Measurements from ENCODE around the gene TTF1.

TTF1 gene, protein sequence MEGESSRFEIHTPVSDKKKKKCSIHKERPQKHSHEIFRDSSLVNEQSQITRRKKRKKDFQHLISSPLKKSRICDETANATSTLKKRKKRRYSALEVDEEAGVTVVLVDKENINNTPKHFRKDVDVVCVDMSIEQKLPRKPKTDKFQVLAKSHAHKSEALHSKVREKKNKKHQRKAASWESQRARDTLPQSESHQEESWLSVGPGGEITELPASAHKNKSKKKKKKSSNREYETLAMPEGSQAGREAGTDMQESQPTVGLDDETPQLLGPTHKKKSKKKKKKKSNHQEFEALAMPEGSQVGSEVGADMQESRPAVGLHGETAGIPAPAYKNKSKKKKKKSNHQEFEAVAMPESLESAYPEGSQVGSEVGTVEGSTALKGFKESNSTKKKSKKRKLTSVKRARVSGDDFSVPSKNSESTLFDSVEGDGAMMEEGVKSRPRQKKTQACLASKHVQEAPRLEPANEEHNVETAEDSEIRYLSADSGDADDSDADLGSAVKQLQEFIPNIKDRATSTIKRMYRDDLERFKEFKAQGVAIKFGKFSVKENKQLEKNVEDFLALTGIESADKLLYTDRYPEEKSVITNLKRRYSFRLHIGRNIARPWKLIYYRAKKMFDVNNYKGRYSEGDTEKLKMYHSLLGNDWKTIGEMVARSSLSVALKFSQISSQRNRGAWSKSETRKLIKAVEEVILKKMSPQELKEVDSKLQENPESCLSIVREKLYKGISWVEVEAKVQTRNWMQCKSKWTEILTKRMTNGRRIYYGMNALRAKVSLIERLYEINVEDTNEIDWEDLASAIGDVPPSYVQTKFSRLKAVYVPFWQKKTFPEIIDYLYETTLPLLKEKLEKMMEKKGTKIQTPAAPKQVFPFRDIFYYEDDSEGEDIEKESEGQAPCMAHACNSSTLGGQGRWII

DNA sequence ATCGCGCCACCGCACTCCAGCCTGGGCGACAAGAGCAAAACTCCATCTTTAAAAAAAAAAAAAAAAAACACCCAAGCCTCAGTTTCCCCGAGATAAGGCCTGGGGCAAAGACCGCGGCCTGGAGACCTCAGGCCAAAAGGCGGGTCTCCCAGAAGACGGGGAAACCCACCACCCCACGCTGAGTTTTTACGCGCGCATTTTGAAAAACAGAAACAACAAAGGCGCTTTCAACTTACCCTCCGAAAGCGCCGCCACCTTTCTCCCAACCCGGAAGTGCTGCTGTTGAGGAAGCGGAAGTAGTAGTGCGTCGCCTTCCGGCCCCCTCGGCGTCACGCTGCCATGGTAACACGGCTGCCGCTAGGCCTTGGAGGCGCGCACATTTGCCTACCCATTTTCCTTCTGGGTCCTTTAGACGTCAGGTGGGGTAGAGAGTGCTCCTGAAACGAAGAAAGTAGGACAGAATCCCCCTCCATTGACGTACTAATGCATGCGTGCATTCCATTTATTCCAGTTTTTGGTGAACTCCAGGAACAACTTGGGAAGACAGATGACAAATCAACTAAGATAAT is at the start of gene TTF1:
Gene TTF1, minus strand, starts transcription at position 287 of the 569 bp plus-strand sequence. CDS start 4,019 bp downstream, outside the sequence.
- DNase-seq = peak; percentile 90

DNA sequence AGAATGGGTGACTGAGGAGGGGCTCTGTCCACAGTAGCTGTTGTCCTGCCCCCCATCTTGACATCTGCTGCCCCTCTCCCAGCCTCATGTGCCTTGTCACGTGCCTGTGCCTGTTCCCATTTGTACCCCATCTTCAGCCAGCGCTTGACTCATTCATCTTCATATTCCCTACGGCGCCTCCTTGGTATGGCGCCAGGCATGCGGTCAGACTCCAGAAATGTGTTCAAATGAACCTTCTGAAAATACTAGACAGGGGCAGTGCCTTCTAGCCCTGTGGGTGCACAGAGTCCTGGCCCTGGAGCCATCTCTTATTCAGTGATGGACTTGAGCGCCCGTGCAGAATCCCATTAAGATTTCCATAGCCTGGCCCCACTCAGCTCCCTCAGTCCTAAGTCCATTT is 49.6 kb upstream of the TTF1 start:
- DNase-seq = no peak

DNA sequence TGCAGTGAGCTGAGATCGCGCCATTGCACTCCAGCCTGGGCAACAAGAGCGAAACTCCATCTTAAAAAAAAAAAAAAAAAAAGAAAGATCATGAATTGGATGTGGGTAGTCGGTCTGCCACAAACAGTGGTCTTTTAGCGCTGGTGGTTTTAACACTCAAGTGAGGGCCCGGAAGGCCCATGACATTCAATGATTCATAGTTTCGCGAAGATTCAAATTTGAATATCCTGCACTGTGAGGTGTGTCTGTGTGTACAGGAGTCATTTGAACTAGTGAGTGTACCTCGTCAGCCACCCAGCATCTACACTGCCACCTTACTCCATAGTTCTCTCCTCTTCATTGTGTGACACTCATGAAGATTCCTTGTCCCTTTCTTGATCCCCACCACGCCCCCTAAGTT is 44.6 kb upstream of the TTF1 start:
- no peak for DNase-seq

DNA sequence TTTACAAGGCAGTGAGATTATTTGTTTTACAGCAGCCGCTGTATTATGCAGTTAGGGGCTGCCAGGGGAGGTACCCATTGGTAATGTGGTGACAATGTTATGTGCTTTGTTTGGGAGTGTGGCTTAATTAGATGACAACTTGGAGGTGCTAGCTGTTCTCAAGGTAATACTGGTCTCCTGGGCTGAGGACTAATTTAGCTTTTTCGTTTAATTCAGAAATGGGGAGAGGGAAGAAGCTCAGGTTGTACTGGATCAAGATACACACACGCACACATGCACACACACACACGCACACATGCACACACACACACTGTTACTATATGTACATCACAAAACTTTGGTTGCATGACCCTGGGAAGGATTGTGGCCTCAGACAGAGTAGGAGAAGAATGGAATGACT is 41.3 kb upstream of the TTF1 start:
- DNase-seq = no peak

DNA sequence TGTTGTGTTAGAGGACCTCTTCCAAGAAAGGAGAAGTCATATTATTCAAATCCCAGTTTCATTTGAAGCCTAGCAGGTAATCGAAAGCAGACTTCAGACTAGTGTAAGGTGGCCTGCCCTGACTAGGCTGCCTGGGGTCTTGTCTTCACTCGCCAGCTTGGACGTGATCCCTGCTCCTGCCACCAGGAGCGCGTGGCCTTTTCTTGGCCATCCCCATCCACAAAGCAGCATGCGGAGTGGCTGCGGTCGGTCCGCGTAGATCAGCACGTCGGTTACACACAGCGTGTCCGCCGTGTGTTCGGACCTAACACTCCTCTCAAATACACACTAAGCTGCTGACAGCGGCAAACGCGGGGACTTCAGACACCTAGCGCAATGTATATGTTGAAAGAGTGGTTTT is 40.7 kb upstream of the TTF1 start:
- no peak for DNase-seq

DNA sequence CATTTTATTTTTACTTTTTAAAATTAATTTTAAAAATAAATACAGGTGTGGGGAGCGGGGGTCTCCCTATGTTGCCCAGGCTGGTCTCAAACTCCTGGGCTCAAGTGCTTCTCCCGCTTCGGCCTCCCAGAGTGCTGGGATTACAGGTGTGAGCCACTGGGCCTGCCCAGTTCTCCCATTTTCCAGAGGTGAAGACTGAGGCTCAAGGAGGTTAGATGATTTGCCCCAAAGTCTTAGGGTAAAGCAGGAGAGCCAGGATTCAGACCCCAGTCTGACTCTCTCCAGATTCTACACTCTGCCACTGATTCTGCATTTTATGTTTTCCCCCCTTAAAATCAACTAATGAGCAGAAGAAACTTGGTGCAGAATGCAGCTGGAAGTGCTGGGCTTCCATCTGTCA is 40.2 kb upstream of the TTF1 start:
- DNase-seq = no peak

DNA sequence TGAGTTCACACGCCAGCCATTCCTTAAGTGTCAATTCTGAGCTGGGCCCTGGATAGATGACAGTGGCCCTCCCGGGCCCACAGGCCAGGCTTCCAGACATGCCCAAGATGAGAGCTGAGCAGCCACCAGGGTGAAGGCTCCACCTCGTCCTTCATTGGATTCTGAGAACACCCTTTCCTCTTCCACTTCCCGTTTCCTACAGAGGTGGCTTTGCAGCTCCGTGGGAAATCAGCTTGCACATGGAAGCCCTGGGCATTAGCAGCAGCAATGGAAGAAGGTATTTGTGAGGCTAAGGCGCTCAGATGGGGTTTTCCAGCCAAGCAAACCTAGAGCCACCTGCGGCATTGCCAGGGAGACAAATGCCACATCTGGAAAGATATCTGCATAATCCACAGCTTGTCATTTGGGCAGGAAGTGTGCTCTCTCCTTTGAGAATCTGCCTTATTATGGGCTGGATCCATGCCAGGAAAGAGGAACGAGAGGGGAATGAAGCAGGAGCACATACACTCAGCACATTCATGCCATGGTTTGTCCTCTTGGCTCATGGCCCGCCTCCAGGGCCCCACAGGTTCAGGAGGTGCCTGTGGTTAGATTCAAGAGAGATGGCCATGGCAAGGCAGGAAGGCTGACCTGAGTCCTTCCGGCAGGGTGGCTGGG is 37.4 kb upstream of the TTF1 start:
- DNase-seq = no peak

DNA sequence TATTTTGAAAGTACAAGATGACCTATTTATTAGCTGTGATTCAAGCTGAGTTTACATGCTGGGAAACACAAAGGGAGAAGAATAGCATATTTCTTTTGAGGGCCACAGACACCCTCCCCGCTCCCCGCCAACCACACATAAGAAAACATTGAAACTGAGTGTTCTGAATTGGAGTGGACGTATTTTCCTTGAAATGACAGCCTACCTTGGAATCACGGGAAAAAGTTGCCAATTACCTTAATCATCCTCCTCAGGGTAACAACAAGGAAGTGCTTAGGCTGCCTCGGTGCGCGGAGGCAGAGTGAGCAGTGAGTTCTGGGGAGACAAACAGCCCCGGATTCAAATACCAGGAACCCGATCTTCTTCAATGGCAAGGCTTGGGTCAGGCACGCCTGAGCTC is 34.8 kb upstream of the TTF1 start:
- no peak for DNase-seq

DNA sequence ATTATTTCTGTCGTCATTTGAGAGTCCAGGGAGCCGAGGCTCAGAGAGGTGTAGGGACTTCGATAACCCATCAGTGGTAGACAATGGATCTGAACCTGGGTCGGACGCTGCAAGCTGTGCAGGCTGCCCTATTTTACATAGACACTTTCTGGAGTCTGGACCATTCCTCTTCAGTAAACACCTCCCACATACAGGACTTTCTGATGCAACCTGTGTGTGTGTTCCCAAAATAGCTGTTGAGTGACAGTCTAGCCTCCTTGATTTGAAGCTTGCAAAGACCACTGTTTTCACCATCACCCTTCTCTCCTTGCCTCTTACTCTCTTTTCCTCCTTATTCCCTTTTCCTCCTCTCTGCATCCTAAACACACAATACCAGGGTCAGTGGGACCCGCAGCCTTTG is 34.1 kb upstream of the TTF1 start:
- no peak for DNase-seq

DNA sequence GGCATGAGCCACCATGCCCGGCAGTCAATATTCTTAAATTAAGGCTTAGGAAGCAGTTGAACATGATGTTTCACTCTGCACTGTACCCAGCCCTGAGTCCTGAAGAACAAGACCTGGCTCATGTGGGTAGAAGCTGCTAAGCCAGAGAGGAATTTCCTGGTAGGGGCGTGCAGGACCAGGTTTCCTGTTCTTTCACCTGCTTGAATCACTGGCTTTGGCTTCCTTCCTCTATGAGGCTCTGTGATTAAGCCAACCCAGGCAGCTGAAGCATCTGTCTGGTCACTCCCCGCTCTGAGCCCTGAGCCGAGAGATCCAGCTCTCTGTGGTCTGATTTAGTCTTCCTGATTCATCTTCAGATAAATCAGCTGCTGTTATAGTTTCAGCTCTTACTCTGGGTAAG is 32.5 kb upstream of the TTF1 start:
- DNase-seq = no peak

DNA sequence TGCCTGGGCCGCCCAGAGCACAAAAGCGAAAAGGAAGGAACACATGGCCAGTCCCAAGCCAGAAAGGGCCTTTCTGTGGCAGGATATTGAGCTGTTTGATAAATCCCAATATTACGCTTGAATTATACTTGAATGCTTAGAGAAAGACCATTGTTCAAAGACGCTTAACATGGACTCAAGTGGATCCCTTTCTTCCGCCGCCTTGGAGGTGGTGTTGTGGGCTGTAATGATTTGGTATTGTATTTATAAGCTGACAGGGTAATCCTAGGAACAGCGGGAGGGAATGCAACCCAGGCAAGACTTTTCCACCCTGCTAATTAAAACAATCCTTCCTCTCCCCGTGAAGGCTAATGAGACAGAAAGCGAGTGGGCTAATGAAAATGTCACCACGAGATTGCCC is 28.2 kb upstream of the TTF1 start:
- DNase-seq = no peak

DNA sequence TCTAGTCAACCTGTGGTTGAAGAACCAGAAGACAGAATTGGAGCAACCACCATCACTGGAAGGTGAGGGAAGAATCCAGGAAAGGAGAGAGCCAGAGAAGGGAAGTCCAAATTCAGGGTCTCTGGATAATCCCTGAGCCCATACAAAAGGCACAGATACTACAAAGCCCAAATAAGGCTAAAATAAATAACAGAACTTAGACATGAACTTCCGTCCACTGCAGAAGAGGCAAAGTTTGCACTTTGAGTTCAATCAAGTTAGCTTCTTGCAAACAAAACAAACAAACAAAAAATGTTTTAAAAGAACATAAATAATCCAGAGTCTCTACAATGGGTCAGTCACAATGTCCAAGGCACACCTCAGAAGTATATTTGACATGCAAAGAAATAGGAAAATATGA is 24.4 kb upstream of the TTF1 start:
- DNase-seq = no peak

DNA sequence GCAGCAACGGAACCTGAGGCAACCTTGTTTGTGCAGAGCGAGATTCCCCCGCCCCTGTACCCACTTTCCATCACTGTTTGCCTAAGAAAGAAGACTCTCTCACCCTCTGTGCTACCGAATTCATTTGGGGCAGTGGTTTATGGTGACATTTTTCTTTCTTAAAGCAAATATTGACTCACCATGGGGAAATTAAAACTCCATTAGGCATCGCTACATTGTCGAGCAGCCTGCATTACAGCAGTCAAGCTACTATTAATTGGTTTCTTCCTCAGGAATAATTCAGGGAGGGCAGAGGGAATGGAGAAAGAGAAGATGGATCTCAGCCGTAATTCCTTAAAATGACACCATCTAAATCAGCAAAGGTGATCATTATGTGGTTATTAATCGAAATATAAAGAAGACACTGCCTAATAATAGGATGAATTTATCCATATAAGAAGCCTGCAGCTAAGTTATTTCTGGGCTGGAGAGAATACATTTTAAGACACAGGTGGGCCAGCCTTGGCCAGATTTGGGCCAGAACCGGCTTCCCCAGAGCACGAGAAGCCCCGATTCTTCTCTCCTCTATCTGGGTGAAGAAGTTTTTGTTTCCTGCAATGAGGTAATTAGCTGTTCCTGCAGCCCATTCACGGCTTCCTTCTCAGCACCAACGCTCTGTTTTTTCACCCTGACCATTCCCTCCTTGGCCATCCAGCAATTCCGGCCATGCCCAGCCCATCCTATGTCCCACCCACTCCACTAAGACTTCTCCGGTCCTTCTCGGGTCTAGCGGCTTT is 20.2 kb upstream of the TTF1 start:
- no peak for DNase-seq

DNA sequence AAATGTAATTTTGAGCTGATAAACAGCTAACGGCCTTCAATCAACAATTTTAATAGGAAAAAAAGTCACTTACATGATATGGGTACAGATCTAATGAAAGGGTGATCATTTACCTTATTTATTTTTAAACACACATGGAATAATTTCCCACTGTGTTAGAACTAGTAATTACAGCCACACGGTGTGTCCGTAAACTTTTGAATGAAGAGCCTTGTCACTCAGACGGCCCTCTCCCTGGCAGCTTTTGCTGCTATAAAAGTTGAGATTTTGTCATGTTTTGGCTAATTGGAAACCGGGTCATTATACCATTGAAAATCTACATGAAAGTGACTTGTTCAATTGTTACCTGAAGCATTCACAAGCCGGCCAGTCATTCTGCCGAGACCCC is 19.0 kb upstream of the TTF1 start:
- no peak for DNase-seq

DNA sequence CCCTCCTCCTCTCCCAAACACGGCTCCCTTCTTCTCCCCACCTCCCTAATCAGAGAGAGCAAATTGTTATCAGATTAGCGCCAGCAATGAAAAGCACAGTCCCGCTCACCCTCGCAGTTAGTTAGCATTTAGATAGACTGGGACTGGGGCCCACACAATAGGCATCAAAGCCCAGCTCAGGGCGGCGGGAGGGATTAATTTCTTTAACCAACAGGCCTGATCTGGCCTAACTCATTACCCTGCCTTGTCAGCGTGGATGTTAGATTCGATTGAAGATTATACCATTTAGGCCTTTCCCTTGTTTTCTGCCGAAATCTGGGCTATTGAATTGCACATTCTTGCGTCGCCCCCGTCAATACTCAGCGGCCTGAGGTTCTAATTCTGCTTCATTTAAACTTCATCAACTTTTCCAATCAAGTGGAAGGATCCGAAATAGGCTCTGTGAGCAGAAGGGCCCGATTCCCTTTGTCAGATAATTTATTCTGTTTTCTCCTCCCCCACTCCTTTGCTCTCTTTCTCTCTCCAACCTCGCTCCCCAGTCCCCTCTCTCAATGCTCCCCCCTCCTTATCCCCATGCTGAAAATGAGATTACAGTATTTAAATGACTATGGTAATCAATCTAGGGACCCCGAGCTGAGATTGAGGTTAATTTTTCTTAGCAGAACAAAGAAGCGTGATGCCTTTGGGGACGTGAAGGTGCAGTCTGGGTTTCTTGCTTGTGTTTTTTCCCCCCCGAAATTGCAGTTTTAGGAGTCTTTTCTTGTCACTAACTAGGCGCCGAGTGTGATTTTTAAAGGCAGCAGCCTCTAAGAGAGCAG is 18.4 kb upstream of the TTF1 start:
- no peak for DNase-seq

DNA sequence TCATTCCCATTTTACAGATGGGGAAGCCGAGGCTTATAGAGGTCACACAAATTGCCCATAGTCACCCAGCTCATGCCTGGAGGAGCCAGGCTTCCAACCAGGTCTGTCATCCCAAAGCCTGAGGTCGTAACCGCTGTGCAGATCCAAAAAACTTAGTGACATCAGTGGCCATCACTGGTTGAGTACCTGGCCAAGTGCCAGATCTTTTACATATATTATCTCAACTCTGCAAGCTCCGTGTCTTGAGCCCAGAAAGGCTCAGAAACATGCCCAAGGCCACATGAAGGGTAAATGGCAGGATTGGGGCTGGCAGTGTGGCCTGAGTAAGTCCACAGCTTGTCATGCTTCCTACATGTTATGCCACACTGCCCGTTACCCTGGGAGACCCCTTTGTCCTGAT is 16.9 kb upstream of the TTF1 start:
- DNase-seq = no peak

DNA sequence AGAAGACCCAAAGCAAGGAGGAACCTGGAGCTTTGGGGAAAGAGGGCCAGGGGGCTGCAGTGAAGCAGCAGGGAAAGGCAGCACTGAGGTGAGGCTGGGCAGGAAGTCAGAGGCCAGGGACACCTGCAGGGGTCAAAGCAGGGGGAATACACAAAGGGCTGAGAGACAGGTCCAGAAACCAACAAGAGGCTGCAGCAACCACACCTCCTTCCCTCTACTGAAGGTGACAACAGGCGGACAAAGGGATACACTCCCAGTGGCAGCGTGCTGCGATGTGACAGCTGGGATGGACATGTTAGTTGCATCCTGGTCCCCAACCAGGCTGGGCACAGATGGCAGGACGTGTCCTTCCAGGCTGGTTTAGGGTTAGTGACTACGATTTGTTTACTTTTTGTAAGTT is 15.9 kb upstream of the TTF1 start:
- DNase-seq = no peak

DNA sequence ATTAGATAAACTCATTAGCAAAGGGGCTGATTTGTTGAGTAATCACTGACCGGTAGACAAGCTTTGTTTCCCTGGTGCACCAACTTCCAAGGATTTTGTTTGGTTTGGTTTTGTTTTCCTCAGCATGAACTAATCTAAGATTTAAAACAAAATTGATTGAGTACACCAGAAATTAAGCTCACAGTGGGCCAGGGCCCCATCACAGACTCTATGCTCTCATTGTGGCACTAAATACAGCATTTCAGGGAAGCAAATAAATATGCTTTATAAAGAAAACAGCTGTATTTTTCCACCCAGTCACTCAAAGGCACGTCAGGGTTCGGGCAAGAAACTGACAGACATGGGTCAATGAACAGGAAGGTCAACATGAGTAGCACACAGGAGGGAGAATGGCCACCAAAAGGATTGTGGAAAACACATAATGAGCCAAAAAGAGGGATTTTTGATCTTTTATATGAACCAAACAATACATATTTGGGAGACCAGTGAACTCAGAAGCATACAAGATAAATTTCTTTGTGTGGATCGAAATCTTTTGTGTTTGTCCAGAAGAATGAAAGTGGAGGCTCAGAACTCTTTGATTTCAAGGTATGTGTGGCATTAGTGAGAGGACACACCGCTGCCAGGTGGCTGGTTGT is 12.2 kb upstream of the TTF1 start:
- DNase-seq = no peak

DNA sequence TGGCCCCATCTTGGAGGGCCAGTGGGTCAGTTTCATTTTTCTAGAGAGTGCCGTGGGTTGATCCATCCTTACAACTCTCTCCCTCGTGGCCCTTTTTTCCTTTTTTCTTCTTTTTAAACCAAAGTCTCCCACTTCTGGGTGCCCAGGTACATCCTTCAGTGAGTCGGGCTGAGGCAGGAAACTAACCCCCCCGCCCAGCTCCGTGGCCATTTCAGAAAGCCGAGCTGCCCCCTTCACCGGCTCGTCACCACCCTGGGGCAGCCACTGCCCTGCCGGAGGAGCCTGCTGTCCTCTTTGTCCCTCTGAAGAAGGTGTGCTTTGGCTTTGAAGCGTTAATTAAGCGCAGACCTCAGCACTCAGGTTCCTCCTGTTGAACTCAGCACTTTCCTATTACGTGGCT is 8.5 kb upstream of the TTF1 start:
- no peak for DNase-seq

DNA sequence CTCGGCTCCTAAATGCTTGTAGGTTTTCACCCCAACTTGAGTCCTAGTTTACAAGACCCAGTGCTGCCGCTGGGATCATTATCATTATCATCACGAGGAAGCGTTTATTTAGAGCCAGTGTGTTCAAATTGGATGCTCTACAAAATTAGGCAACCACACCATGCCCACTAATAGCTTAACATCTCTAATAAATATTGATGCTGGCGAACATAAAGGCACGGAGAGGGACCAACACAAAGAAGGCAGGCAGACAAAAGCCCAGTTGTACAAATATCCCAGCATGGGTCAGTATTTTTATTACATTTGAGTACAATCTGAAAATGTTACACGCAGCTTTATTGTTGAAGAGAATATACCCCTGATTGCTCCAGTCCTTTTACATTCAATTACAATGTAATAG is 8.1 kb upstream of the TTF1 start:
- no peak for DNase-seq

DNA sequence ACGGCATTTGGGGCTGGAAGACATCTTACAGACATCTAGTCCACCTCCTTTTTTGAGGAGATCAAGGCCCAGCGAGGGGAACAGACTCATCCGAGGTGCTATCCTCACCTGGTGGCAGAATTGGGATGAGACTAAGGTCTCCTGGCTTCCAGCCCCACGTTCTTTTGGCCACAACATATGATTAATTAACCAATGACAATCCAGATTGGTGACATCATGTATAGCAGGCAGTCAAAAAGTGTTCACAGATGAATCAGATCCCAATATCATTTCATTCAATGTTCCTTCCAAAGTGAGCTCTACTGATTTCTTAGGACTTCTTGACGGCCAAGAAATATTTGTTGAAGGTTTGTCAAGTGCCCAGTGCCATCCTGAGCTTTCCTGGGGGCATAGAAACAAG is 7.3 kb upstream of the TTF1 start:
- no peak for DNase-seq
